SK-N-DZ (cell line): ENCODE measurements around the gene TMEM234. TPM values are rescaled to one million over a fixed set of nuclear protein-coding genes. Genes with fewer than 3 reads are reported as not detected.
"Not testable (repeated sequence)": the region's sequence is repeated elsewhere in the genome, so short reads cannot be mapped to it uniquely, and the experiment has no call there.

ENCODE experiments used
- DNase-seq: peaks from one replicate; pipeline ENCODE4 v3.0.0-alpha.2; 2015; ENCODE audit warnings: low spot score
- polyA plus RNA-seq, 2 experiments: library from polyadenylated mRNA; depleted of rRNA; stranded (reverse); fragments of >200 nt; gene quantifications; 2 replicates each; pipeline ENCODE4 v1.2.3, GENCODE V29; 2014

Gene TMEM234
- polyA plus RNA-seq (2014; cell fraction: cytosol; rRNA removed), result 1.9 and 4.3 TPM in 2 replicates
- 12.7 and 14.0 TPM in 2 replicates for polyA plus RNA-seq (2014; cell fraction: nucleus; rRNA removed)

GRCh38 chr1:32221980-32222755 lies at the start of gene TMEM234, which contains the start of gene EIF3I:
TMEM234 (minus strand) TSS chr1:32222353; CDS start chr1:32222322, 31 bp downstream.
EIF3I (plus strand) TSS chr1:32222407; CDS start chr1:32222442, 35 bp downstream.
- peak; percentile 89 for DNase-seq

DNA sequence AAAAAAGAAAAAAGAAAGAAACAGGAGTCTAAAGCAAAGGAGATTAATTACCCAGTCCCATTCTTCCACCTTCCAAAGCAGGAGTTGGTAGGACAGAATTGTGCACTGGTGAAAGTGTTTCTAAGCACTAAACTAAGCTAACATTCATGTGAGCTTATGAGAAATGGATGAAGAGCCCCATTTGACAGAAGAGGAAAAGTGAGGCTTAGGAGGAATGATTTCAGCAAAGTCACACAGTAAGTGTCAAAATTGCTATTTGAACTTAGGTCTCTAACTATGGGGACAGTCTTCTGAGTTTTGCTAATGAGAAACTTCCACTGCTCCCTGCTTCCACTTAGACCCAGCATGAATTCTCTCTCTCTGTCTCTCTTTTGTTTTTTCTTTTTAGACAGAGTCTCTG lies 47.6 kb upstream of the TMEM234 start:
- no peak for DNase-seq

DNA sequence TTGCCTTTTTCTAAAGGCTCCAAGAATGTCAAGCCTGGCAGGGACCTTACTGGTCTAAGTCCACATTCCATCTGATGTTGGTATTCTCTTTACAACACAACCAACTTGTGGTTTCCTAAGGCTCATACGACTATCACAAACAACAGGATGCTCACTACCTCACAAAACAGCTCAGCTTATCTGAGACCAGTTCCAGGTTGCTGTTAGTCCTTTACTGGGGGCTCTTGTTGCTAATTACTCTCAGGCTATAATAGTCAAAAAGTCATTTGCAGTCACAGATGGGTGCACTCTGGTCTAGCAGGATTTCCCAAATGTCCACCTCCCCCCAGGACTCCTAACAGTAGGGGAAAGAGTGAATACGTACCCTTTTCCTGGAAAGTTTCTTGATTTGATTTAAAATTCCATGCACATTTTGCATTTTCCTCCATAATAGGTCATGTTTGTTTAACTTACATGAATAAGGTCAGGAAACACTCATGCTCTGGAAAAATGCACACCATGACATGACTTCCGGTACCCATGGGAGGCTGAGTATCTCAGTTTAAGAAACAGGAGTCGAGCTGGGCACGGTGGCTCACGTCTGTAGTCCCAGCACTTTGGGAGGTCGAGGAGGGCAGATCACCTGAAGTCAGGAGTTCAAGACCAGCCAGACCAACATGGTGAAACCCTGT lies 44.9 kb upstream of the TMEM234 start:
- no peak for DNase-seq

DNA sequence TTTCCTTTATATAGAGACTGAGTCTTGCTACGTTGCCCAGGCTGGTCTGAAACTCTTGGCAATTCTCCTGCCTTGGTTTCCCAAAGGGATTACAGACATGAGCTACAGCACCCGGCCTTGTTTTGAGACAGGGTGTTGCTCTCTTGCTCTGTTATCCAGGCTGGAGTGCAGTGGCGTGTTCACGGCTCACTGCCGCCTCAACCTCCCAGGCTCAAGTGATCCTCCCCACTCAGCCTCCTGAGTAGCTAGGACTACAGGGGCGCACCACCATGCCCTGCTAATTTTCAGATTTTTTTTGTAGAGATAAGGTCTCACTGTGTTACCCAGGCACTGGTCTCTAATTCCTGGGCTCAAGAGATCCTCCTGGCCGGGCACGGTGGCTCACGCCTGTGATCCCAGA lies 43.7 kb upstream of the TMEM234 start:
- no peak for DNase-seq

DNA sequence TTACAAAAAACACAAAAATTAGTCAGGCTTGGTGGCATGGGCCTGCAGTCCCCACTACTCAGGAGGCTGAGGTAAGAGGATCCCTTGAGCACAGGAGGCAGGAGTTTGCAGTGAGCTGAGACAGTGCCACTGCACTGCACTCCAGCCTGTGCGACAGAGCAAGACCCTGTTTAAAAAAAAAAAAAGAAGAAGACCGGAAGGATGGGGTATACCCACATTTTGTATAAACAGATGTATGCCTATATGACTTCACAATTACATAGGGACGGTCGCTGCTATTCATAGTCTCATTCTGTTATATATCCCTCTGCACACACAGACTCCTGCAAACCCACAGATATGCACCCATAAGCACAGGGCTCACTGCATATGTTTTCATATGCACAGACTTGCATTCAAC lies 41.6 kb upstream of the TMEM234 start:
- no peak for DNase-seq

DNA sequence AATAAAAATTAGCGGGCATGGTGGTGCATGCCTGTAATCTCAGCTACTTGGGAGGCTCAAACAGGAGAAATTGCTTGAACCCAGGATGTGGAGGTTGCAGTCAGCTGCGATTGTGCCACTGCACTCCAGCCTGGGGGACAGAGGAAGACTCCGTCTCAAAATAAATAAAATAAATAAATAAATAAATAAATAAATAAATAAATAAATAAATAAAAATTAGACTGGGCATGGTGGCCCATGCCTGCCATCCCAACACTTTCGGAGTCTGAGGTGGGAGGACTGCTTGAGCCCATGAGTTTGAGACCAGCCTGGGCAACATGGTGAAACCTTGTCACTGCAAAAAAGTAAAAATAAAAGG lies 41.1 kb upstream of the TMEM234 start:
- not testable (repeated sequence) for DNase-seq

DNA sequence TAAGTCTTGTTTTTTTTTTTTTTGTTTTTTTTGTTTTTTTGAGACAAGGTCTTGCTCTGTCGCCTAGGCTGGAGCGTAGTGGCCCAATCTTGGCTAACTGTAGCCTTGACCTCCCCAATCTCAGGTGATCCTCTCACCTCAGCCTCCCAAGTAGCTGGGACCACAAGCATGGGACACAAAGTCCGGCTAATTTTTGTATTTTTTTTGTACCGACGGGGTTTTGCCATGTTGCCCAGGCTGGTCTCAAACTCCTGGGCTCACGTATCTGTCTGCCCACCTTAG lies 35.0 kb upstream of the TMEM234 start:
- DNase-seq, result no peak

DNA sequence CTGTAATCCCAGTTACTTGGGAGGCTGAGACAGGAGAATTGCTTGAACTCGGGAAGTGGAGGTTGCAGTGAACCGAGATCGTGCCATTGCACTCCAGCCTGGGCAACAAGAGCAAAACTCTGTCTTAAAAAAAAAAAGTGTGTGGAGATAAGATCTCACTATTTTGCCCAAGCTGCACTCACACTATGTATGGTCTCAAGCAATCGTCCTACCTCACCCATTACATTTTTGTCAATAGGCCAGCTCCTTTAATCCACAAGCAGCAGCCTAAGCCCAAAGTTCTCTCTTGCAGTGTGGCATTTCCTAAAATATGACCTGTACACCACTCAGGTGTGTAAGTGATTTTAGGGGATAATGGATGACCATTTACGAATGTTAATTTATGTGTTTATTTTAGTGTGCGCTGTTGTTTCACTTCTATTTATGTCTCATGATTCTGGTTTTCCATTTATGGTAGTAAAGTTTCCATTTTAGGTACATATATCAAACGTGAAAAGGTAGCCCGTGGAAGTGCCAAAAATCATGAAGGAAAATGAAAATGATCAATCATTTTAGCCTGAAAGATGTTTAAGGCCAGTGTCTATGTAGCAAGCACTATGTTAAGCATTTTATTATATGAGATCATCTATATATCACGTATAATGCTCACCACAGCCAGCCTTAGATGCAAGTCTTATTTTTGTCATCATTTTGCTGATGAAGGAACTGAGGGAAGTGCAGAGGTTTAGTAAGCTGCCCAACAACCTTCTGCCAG lies 34.5 kb upstream of the TMEM234 start:
- DNase-seq, result no peak

DNA sequence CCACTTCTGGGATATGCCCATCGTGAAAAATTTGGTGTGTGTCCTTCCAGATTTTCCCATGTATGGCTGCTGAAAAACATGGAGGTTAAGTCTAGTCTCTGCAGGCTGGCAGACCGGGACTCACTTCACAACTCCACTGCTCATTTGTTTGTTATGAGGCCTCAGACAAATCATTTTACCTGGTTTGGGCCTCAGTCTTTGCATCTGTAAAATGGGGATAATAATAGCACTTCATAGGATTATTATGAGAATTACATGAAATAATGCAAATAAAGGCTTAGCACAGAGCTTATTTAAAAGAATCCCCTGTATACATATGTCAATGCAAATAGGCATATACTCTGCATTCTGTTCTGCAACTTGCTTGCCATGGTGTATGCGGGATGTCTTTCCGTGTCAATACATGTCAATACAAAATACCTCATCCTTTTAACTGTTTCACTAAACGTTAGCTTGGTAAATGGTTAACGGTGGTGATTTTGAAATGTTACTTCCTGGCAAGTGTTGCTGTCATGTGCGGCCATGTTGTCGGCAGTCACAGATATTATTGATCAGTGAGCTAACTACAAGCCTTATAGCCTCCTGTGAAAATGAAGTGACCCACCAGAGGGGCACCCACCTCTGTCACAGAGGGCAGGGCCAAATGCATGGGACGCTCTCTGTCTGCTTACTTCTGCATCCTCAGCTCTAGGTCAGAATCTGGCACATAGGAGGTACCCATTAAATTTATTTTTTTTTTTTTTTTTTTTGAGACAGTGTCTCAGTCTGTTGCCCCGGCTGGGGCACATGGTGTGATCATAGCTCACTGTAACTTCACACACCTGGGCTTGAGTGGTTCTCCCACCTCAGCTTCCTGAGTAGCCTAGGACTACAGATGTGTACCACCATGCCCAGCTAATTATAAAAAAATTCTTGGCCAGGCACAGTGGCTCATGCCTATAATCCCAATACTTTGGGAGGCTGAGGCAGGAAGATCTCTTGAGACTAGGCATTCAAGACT lies 33.2 kb upstream of the TMEM234 start:
- no peak for DNase-seq

GRCh38 chr1:32250893-32251716 lies 29.0 kb upstream of the TMEM234 start, which contains the start of gene LCK:
LCK (plus strand) TSS chr1:32251265; CDS start chr1:32274330, 23,065 bp downstream.
- peak; percentile 31 for DNase-seq

DNA sequence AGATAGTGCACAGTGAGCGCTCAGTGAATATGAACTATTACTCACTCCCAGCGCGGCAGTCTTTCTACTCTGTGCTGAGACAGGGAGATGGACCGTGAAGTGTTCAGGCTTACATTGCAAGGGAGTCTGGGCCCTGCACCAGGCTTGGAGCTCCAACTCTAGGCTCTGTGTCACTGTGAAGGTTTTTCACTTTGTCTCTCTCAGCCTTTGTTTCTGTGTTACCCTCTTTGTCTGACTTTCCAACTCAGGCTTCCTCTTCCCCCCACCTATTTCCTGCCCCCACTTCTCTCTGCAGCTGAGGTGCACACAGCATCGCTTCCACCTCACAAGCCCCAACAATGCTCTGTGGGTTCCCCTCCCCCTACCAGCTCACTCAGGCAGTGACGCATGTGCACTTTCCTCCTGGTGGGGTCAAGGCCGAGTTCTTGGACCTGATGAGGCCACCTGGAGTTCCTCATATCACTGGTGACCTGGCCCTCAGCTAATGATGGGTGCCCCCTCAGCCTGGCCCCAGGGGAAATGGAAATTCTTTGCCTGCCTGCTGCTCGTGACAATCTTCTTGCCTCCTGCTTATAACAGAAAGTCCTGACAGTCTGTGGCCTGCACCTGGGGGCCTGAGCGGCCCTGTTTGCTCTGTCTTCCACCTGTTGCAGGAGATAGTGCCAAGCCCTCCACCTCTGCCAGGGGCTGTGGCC lies 27.8 kb upstream of the TMEM234 start:
- DNase-seq, result peak; percentile 37

DNA sequence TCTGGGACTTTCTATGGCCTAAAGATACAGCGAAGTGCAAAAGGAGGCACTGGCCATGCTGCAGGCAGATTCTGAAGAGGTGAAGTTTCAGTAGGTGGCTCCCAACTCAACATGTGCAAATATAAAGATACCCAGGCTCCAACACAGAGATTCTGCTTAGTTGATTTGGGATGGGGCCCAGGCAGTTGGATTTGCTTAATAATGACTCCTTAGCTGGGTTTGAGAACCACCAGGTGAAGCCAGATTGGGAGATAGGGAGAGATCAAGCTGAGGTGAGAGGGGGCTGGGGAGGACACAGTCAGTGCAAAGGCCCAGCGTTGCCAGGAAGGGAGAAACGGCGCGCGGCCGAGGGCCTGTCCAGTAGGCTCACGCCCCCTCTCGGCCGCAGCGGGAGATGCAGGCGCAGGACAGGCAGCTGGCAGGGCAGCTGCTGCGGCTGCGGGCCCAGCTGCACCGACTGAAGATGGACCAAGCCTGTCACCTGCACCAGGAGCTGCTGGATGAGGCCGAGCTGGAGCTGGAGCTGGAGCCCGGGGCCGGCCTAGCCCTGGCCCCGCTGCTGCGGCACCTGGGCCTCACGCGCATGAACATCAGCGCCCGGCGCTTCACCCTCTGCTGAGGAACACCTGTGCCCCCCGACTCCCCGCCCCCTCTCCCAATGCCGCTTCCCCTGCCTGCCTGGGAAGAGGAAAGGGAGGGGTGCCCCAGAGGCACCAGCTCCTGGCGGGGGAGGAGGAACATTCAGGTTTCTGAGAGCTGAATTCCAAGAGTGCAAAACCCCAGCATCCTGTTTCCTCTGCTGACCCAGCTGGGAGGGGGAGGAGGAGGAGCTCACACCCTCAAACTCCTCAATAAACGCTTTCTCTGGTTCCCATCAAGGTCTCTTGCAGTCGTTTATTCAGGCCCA lies 26.1 kb upstream of the TMEM234 start:
- DNase-seq, result peak; percentile 77

- no peak for DNase-seq
Observed at GRCh38 chr1:32247452-32247851, 25.3 kb upstream of the TMEM234 start.

GRCh38 chr1:32246888-32247273 lies 24.7 kb upstream of the TMEM234 start, which contains the start of gene FAM167B:
FAM167B (plus strand) TSS chr1:32247222; CDS start chr1:32247422, 200 bp downstream.
- no peak for DNase-seq

DNA sequence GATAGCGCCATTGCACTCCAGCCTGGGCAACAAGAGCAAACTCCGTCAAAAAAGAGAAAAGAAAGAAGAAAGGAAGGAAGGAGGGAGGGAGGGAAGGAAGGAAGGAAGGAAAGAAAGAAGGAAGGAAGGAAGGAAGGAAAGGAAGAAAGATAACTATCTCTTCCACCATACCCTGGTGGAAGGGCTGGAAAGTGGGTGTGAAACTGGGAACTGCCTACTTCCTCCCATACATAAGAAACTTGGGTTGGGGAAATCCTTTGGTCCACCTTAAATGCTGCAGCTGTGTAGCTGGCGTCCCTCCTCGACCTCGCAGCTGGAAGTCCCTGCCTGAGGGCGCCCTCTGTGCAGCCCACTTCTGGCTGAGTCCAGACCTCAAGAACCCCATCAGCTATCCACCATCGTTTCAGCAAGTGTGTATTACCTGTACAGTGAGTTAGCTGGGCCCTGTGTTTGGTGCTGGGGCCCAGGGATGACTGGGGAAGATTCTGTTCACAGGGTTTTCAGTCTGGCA lies 20.2 kb upstream of the TMEM234 start:
- peak; percentile 29 for DNase-seq

- peak; percentile 40 for DNase-seq
Observed at GRCh38 chr1:32241001-32241763, 19.0 kb upstream of the TMEM234 start.
